ENCODE data around the gene NFATC2.
"Not testable (repeated sequence)": the region's sequence is repeated elsewhere in the genome, so short reads cannot be mapped to it uniquely, and the experiment has no call there.

The NFATC2 gene

GRCh38 chr20:51541189-51542032, 1.1 kb downstream of the NFATC2 start:
- in situ Hi-C loops (cut with MboI; ENCODE audit: low sequenced_read_pairs) = no loop called here

DNA sequence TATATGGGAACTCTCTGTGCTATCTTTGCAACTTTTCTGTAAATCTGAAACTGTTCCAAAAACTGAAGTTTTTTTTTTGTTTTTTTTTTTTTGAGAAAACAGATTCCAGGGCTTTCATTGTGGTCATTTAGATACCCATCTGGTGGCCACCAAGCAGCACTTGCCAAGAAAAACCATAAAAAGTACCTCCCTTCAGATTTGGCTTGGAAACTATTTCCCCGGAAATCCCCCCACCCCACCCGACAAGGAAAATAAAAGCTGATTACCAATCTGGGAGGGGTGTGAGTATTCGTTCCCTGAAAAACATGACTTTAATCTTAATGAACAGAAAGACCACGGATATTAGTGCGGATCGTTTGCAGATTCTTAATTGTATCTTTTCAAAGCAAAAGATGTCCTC, 1.9 kb downstream of the NFATC2 start:
- in situ Hi-C loops (cut with MboI; ENCODE audit: low sequenced_read_pairs) = no loop called here

DNA sequence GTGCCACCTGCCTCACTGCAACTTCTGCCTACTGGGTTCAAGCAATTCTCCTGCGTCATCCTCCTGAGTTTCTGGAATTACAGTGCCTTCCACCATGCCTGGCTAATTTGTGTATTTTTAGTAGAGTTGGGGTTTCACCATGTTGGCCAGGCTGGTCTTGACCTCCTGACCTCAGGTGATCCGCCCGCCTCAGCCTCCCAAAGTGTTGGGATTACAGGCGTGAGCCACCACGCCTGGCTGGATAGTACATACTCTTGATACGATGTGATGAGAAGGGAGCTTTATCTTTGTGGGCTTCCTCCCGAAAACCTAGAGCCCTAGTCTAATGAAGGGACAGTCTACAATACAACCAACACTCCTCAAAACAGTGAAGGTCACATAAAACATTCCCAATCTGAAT, 2.4 kb downstream of the NFATC2 start:
- in situ Hi-C loops (cut with MboI; ENCODE audit: low sequenced_read_pairs) = not testable (repeated sequence)

- in situ Hi-C loops (cut with MboI; ENCODE audit: low sequenced_read_pairs) = no loop called here
Observed at GRCh38 chr20:51536116-51537069, 6.1 kb downstream of the NFATC2 start.

GRCh38 chr20:51535674-51536073, 6.8 kb downstream of the NFATC2 start:
- in situ Hi-C loops (cut with MboI; ENCODE audit: low sequenced_read_pairs) = no loop called here

GRCh38 chr20:51535075-51535386, 7.5 kb downstream of the NFATC2 start:
- in situ Hi-C loops (cut with MboI; ENCODE audit: low sequenced_read_pairs) = no loop called here

GRCh38 chr20:51533291-51534172, 9.0 kb downstream of the NFATC2 start:
- in situ Hi-C loops (cut with MboI; ENCODE audit: low sequenced_read_pairs) = no loop called here

DNA sequence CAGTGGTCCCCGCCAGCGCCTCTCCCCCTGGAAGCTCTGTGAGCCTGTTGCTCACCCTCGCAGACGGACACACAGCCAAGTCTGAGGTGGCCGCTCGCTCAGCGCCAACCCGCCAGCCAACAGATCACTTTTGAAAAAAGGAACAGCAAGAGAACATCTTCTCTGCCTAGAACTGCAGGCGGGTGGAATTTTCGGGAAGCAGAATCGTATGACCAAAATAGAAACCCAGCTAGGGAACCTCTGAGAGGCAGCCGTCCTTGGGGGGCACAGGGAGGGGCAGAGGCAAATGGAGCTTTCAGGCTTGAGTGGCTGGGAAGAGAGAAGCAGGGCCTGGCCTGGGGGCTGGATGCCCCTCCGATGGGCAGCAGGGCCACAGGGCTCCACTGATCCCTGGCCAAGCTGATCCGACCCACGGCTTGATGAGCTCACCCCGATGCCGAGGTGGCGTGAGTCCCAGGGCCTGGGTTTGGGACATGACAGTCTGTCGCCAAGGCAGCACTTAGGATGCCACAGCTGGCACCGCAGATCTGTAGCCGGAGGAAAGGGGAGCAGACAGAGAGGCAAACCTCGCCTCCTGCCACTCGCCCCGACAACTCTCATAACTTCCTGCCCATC, 9.8 kb downstream of the NFATC2 start:
- in situ Hi-C loops (cut with MboI; ENCODE audit: low sequenced_read_pairs) = no loop called here

DNA sequence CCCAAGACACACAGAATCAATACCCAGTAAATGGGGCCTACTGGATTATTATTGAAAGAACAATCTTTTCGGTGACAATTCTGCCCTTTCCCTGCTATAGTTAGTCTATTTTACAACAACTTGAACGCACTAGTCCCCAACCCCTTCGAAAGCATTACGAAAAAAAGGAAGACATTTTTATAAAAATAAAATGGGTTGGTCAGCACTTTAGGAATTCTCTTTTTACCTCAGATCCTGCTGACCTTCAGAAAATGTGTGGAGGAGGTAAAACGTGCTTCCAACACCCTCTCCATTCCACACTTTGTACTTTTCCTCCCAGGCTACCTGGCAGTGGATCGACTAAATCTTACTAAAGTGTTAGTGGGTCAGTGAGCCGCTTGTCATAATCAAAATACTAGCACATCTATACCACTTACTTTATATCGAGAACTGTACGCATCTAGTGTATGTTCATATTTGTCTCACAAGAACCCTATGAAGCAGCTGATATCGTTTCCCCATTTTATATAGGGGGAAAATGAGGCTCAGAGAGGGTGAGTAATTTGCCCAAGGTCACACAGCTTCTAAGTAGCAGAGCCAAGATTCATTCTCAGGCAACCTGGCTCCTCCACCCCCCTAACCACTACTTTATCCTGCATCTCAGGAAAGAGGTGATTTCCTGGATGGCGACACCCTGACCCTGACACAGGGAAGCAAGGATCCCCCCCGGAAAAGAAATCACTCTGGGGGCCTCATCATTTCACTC, 10.6 kb downstream of the NFATC2 start:
- in situ Hi-C loops (cut with MboI; ENCODE audit: low sequenced_read_pairs) = no loop called here

- in situ Hi-C loops (cut with MboI; ENCODE audit: low sequenced_read_pairs) = no loop called here
Observed at GRCh38 chr20:51531141-51531710, 11.3 kb downstream of the NFATC2 start.

DNA sequence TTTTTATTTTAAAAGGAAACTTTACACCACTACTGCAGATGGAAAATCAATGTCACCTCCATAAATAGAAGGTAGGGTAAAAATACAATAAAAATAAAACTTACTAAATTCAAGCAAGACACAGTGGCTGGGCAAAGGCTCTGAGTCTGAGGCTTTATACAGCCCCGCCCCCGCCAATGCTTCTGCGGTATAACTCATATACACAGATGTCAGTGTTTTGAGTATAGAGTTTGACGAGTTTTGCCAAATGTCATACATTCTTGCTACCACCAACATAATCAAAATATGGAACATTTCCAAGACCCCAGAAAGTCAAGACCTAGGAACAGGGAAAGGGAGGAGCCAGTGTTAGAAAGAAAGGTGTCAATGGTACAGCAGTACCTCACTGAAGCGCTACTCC, 12.8 kb downstream of the NFATC2 start:
- in situ Hi-C loops (cut with MboI; ENCODE audit: low sequenced_read_pairs) = no loop called here

DNA sequence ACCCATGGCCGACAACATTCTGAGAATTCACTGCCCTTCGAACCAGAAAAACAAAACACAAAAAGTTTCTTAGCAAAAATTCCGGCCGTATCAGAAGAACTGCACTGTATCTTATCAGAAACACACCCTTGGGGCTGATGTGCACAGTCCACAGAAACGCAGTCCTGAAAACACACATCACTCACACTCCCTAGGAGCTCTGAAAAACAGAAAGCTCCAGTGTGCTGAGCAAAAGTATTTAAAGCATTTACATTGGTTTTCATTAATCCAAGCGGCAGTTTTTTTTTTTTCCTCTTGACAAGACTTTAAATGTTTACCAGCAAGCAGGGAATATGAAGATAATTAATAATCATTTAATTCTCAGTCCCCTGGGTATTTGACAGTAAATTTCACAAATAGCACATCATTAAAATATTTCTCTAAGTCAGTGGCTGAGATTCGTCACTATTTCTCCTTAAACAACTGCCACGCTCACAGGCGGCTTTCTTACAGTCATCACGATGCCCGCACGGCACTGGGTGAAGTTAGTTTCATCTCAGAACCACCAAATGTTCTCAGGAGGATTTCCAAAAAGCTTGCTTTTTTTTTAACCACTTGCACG, 13.3 kb downstream of the NFATC2 start:
- in situ Hi-C loops (cut with MboI; ENCODE audit: low sequenced_read_pairs) = no loop called here

DNA sequence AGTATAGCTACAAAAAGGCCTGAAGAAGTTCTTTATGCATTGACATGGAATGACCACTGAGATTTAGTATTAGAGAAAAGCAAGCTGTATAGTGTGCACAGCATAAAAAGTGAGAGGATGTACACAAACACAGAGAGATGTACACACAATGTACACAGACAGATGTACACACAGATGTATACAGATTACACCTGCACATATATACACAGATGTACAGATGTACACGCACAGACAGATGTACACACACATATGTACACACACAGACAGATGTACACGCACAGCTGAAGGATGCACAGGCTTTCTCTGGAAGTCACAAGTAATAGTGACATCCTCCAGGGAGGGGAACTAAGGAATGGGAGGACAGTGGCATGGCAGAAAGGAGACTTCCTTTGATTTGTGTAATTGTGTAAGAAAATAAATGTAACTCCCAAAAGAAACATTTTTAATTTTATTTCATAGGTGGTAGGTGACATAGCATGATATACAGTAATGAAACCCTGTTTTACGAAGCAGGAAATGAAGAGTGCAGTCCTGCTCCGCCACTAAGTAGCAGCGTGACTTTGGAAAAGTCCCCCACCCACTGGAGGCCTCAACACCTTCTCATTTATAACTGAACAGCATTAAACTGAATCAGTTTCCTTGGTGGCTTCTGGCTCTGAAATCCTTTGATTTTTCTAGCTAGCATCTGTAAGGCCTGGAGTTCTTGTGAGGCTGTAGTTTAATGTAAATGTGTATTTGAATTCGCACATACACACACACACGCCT, 14.1 kb downstream of the NFATC2 start:
- in situ Hi-C loops (cut with MboI; ENCODE audit: low sequenced_read_pairs) = no loop called here

GRCh38 chr20:51526754-51527153, 15.8 kb downstream of the NFATC2 start:
- in situ Hi-C loops (cut with MboI; ENCODE audit: low sequenced_read_pairs) = no loop called here

DNA sequence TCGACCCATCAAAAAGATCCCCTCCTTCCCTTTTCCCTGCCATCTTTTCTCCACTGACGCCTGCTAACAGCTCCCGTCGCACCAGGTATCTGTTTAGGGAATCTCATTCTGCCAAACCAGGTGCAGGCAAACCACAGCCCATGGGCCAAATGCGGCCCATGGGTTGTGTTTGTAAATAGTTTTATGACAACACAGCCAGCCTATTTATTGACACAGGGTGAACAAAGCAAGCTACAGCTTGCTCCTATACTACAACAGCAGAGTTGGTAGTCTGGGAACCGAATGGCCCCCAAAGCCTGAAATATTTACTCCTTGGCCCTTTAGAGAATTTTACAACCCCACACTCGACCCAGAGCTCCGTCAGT, 16.4 kb downstream of the NFATC2 start:
- in situ Hi-C loops (cut with MboI; ENCODE audit: low sequenced_read_pairs) = no loop called here

DNA sequence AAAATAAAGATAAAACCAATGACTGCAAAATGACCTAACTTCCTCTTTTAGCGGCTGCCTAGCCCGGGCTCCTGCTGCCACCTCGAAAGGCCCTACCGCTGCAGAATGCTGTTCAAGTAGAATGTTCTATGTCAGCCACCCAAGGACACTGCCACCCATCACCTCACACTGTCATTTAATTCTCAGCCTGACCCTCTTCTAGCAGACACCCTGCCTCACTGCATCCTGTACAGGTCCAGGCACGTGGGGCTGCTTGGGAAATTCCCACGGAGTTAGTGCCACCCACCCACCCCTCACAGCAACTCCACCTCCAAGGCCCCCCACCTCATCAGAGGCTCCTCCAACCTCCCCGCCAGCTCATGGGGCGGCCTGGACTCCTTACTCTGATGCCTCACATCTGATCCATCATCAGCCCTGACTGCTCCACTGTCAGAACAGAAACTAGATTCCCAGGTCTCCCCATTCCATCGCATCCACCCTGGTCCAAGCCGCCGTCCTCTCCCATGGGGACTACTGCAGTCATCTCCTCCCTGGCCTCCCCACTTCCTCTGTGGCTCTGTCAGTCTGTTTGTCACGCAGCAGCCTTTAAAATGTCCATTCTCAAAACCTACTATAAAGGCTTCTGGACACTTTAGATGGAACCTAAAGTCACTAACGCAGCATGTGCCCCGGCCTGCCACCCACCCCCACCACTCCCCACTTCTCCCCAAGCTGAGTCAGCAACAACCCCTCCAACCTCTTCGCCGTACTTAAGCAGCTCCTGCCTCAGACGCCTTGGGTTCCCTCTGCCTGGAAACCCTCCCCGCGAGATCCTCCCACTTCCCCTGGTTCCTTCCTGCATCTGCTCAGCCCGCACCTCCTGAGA, 17.0 kb downstream of the NFATC2 start:
- in situ Hi-C loops (cut with MboI; ENCODE audit: low sequenced_read_pairs) = no loop called here

GRCh38 chr20:51523276-51524013, 19.1 kb downstream of the NFATC2 start:
- in situ Hi-C loops (cut with MboI; ENCODE audit: low sequenced_read_pairs) = no loop called here
